ENCODE results near the gene SRRM1.
A peak's percentile ranks its signal among the peaks of the same experiment; 100 is the strongest.

SRRM1 gene

DNA sequence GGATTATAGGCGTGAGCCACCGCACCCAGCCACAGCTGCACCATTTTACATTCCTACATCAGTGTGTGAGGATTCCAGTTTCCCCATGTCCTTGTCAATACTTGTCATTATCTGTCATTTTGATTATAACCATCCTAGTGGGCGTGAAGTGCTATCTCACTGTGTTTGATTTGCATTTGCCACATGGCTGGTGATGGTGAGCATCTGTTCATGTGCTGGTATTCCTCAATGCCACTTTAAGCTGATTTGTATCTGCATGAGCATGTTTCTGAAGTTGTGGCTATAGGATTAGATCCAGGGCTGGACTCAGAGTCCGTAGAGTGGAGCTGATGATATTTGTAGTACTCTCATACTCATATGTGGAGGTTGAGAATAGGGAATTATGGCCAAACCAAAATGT, 36.6 kb downstream of the SRRM1 start:
- Mint-ChIP-seq H3K4me1 (peaks cover 6% of the 10 kb centered on the region), H3K27ac (no peak overlapping the region), H3K4me3 (no peak overlapping the region)

GRCh38 chr1:24683713-24684162, 40.6 kb downstream of the SRRM1 start:
- peaks cover 8% of the 10 kb centered on the region for H3K36me3 Mint-ChIP-seq (ENCODE audit: low read depth)
- TF ChIP-seq, protein P1, sequence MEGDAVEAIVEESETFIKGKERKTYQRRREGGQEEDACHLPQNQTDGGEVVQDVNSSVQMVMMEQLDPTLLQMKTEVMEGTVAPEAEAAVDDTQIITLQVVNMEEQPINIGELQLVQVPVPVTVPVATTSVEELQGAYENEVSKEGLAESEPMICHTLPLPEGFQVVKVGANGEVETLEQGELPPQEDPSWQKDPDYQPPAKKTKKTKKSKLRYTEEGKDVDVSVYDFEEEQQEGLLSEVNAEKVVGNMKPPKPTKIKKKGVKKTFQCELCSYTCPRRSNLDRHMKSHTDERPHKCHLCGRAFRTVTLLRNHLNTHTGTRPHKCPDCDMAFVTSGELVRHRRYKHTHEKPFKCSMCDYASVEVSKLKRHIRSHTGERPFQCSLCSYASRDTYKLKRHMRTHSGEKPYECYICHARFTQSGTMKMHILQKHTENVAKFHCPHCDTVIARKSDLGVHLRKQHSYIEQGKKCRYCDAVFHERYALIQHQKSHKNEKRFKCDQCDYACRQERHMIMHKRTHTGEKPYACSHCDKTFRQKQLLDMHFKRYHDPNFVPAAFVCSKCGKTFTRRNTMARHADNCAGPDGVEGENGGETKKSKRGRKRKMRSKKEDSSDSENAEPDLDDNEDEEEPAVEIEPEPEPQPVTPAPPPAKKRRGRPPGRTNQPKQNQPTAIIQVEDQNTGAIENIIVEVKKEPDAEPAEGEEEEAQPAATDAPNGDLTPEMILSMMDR (IDR thresholded peaks at IDR 0.05; ENCODE audit: unreplicated experiment in 3 of 3): no peak
- H3K27ac Mint-ChIP-seq: peak overlapping the region; percentile 13 to 51 (median 23)
- peaks cover 6% of the 10 kb centered on the region for H3K4me1 Mint-ChIP-seq
- no peaks in the 10 kb centered on the region for H3K9me3 Mint-ChIP-seq
- peaks cover 4% of the 10 kb centered on the region for H3K27me3 Mint-ChIP-seq (ENCODE audit: low read depth)
- H3K4me3 Mint-ChIP-seq: no peak overlapping the region

More for the DNA sequence above, 36.6 kb downstream of the SRRM1 start:
- Mint-ChIP-seq H3K9me3 (no peaks in the 10 kb centered on the region), H3K27me3 (ENCODE audit: low read depth) (peaks cover 4% of the 10 kb centered on the region), H3K36me3 (ENCODE audit: low read depth) (peaks cover 35% of the 10 kb centered on the region)
- TF ChIP-seq, protein P1 (IDR thresholded peaks at IDR 0.05; ENCODE audit: unreplicated experiment in 3 of 3): no peak

GRCh38 chr1:24688033-24688432, 44.9 kb downstream of the SRRM1 start:
- no peaks in the 10 kb centered on the region for H3K36me3 Mint-ChIP-seq (ENCODE audit: low read depth)
- H3K9me3 Mint-ChIP-seq: no peaks in the 10 kb centered on the region
- H3K27ac Mint-ChIP-seq: no peak overlapping the region
- H3K27me3 Mint-ChIP-seq (ENCODE audit: low read depth): peaks cover 4% of the 10 kb centered on the region
- H3K4me3 Mint-ChIP-seq: no peak overlapping the region
- peaks cover 6% of the 10 kb centered on the region for H3K4me1 Mint-ChIP-seq
- TF ChIP-seq, protein P1 (IDR thresholded peaks at IDR 0.05; ENCODE audit: unreplicated experiment in 3 of 3): no peak

DNA sequence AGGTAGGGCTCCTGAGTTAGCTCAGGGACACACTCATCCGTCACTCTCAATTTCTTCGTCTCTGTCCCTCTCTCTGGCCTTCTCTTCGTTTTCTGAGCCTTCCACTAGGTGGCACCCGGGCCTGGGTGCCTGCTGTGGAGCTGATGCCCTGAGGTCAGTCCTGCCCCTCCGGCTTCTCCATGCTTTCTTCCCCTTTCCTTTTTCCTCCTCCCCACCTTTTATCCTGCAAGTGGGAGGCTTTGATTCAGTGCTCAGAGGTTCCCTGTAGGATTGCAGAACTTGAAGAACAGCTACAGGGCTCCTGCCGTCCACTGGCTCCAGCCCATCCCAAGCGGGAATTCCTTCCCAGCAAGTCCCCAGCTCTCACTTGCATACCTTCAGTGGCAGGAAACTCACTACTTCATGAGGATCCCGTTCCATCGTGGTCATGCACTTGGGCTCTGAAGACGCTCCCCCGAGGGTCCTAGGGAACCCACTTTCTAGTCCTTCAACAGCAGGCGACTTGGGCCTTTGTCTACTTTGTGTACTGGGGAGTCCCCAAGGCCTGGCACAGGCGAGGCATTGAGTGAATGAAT, 45.6 kb downstream of the SRRM1 start:
- H3K4me3 Mint-ChIP-seq: no peak overlapping the region
- H3K4me1 Mint-ChIP-seq: peaks cover 3% of the 10 kb centered on the region
- H3K27ac Mint-ChIP-seq: peak overlapping the region in 1 of 3 experiments; percentile 62
- no peaks in the 10 kb centered on the region for H3K9me3 Mint-ChIP-seq
- TF ChIP-seq, protein P1 (IDR thresholded peaks at IDR 0.05; ENCODE audit: unreplicated experiment in 3 of 3): peak; percentile 83 to 85 (median 85)
- H3K27me3 Mint-ChIP-seq (ENCODE audit: low read depth): no peaks in the 10 kb centered on the region
- H3K36me3 Mint-ChIP-seq (ENCODE audit: low read depth): no peaks in the 10 kb centered on the region

GRCh38 chr1:24691051-24691450, 47.9 kb downstream of the SRRM1 start:
- TF ChIP-seq, protein P1 (IDR thresholded peaks at IDR 0.05; ENCODE audit: unreplicated experiment in 3 of 3): no peak
- Mint-ChIP-seq H3K9me3 (no peaks in the 10 kb centered on the region), H3K27me3 (ENCODE audit: low read depth) (peaks cover 4% of the 10 kb centered on the region), H3K4me1 (peaks cover 8% of the 10 kb centered on the region), H3K4me3 (no peak overlapping the region), H3K27ac (no peak overlapping the region), H3K36me3 (ENCODE audit: low read depth) (no peaks in the 10 kb centered on the region)

- TF ChIP-seq, protein P1 (IDR thresholded peaks at IDR 0.05; ENCODE audit: unreplicated experiment in 3 of 3): no peak
- Mint-ChIP-seq H3K27me3 (ENCODE audit: low read depth) (peaks cover 4% of the 10 kb centered on the region), H3K4me3 (no peak overlapping the region), H3K27ac (no peak overlapping the region), H3K36me3 (ENCODE audit: low read depth) (no peaks in the 10 kb centered on the region), H3K9me3 (no peaks in the 10 kb centered on the region), H3K4me1 (peaks cover 11% of the 10 kb centered on the region)
These were observed 49.4 kb downstream of the SRRM1 start for GRCh38 chr1:24692351-24692980.

All from nephron (organoid).